Loucy (cell line): Measurements from ENCODE around the gene RPS19BP1.

ENCODE experiments used
- EZH2phosphoT487 ChIP-seq: fragments of 200-600 bp; IDR thresholded peaks from 2 replicates; pipeline ENCODE4 v1.6.1; 2018; ENCODE audit warnings: antibody characterized with exemption, mild to moderate bottlenecking, moderate library complexity, borderline replicate concordance
- TF ChIP-seq, protein P1 (sequence below): fragments of 200-600 bp; sonication (generic); conservative IDR thresholded peaks from 2 replicates; pipeline ENCODE4 v1.5.1; 2014; ENCODE audit warnings: mild to moderate bottlenecking, antibody characterized with exemption, low read length

DNA sequence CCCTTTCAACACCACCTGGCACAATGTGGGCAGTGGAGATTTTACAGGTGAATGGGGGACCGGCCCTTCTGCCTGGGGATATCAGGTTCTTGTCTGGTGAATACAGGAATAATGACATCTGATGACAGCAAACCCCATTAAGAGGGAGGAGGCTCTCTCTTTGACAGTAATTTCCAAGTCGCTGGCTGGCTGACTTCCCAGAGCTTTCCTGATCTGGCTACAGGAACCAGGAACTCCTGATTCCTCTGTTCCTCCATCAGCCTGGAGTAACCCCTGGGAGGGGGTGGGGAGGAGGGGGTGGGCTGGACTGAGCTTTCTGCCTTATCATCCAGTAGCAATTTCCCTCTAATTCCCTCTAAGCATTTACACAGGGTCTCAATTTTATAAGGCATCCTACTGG, 34.2 kb downstream of the RPS19BP1 start:
- no peak for TF ChIP-seq EZH2phosphoT487
- TF ChIP-seq, protein P1, sequence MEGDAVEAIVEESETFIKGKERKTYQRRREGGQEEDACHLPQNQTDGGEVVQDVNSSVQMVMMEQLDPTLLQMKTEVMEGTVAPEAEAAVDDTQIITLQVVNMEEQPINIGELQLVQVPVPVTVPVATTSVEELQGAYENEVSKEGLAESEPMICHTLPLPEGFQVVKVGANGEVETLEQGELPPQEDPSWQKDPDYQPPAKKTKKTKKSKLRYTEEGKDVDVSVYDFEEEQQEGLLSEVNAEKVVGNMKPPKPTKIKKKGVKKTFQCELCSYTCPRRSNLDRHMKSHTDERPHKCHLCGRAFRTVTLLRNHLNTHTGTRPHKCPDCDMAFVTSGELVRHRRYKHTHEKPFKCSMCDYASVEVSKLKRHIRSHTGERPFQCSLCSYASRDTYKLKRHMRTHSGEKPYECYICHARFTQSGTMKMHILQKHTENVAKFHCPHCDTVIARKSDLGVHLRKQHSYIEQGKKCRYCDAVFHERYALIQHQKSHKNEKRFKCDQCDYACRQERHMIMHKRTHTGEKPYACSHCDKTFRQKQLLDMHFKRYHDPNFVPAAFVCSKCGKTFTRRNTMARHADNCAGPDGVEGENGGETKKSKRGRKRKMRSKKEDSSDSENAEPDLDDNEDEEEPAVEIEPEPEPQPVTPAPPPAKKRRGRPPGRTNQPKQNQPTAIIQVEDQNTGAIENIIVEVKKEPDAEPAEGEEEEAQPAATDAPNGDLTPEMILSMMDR = no peak
